ENCODE measurements around the gene CDHR2.

DNA sequence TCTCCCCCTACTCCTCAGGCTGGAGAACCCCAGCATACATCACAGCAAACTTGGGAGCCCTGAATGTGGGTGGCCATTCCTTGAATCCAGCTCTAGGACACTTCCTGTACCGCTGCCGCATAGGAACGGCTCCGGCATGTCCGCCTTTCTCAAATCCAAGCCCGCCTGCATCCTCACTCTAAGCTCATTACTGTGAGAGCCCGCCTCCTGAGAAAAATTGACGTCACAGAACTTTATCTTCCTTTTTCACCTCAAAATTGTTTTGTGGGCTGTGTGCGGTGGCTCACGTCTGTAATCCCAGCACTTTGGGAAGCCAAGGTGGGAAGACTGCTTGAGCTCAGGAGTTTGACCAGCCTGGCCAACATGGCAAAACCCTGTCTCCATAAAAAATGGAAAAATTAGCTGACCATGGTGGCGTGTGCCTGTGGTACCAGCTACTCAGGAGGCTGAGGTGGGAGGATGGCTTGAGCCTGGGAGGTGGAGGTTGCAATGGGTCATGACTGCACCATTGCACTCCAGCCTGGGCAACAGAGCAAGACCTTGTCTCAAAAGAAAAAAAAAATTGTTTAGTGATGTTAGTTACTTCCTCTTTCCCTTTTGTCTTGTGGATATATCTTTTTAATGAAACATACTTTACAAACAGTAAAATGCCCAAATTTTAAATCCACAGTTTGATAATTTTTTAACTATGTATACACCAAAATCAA is 34.7 kb upstream of the CDHR2 start:
- TF ChIP-seq, protein P1, sequence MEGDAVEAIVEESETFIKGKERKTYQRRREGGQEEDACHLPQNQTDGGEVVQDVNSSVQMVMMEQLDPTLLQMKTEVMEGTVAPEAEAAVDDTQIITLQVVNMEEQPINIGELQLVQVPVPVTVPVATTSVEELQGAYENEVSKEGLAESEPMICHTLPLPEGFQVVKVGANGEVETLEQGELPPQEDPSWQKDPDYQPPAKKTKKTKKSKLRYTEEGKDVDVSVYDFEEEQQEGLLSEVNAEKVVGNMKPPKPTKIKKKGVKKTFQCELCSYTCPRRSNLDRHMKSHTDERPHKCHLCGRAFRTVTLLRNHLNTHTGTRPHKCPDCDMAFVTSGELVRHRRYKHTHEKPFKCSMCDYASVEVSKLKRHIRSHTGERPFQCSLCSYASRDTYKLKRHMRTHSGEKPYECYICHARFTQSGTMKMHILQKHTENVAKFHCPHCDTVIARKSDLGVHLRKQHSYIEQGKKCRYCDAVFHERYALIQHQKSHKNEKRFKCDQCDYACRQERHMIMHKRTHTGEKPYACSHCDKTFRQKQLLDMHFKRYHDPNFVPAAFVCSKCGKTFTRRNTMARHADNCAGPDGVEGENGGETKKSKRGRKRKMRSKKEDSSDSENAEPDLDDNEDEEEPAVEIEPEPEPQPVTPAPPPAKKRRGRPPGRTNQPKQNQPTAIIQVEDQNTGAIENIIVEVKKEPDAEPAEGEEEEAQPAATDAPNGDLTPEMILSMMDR (IDR thresholded peaks at IDR 0.05): no peak
- no peak for TF ChIP-seq POLR2A (IDR thresholded peaks at IDR 0.05)

All from lower leg skin (tissue), 3 donors.